NB4 (cell line): ENCODE data around the gene VMAC.

Experiments
- CTCF ChIP-seq: IDR thresholded peaks from one replicate; pipeline ENCODE4 v1.5.1; 2012; ENCODE audit warnings: low read depth, low read length
- MAX ChIP-seq: IDR thresholded peaks from 2 replicates; pipeline ENCODE4 v1.6.1; 2011; ENCODE audit warnings: low read depth, low read length
- POLR2A ChIP-seq: IDR thresholded peaks from 2 replicates; pipeline ENCODE4 v1.6.1; 2011; ENCODE audit warnings: mild to moderate bottlenecking; ENCODE audit not compliant: insufficient read length; ENCODE audit errors: extremely low read depth

DNA sequence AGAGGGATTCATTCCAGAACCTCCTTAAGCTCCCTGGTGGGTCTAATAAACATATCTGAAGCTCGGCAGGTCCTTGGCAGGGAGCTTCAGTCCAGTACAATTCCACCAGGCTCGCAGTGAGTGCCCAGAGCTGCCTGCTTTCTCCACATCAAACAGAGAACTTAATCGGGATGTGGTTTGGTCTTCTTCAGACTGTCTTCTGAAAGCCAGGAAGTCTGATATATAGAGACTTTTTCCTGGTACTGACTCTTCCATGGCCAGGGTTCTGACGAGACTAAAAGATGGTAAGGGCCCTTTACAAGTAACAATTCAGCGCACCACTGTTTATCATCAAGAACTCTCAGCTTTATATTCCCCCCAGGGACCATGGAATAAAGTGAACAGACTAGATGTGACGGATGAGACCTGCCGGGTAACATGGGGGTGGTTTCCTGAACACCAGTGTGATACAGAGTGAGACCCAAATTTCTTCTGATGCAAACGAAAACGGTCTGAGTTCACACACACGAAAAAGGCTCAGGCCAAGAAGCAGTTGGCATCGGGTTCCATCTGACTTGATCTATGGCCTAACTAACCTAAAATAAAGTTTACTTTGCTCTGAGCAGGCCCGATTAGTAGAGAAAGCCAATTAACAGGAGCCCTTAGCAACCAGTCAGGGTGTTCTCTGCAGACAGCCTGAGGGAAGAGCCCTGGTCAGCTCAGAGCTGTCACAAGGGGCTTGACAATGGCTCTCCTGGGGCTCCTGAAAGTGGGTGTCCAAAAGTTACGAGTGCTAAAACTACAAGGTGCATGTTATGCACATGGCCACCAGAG is 44.3 kb downstream of the VMAC start:
- TF ChIP-seq CTCF (no peak), MAX (no peak), POLR2A (no peak)
